Epidermal melanocyte (primary cell): Measurements from ENCODE around the gene KCNC1.

Experiments used
- DNase-seq: peaks from one replicate; pipeline ENCODE4 v3.0.0; 2011; ENCODE audit warnings: low spot score; ENCODE audit not compliant: insufficient read length

KCNC1 gene

GRCh38 chr11:17788084-17788483 lies 53.5 kb downstream of the KCNC1 start:
- no peak for DNase-seq

GRCh38 chr11:17790453-17790852 lies 55.9 kb downstream of the KCNC1 start:
- DNase-seq: no peak

- DNase-seq: no peak
Measured at GRCh38 chr11:17791144-17791543, 56.6 kb downstream of the KCNC1 start.

GRCh38 chr11:17792161-17792560 lies 57.6 kb downstream of the KCNC1 start:
- no peak for DNase-seq

- no peak for DNase-seq
Measured at GRCh38 chr11:17793642-17794170, 59.1 kb downstream of the KCNC1 start.

- DNase-seq: no peak
Measured at GRCh38 chr11:17794981-17795380, 60.4 kb downstream of the KCNC1 start.

- DNase-seq: no peak
Measured at GRCh38 chr11:17796154-17796553, 61.6 kb downstream of the KCNC1 start.

GRCh38 chr11:17798253-17798652 lies 63.7 kb downstream of the KCNC1 start:
- DNase-seq: no peak

GRCh38 chr11:17798716-17799115 lies 64.1 kb downstream of the KCNC1 start:
- DNase-seq: no peak

GRCh38 chr11:17799147-17799546 lies 64.6 kb downstream of the KCNC1 start:
- DNase-seq: no peak

GRCh38 chr11:17801166-17801565 lies 66.6 kb downstream of the KCNC1 start:
- DNase-seq: no peak

- no peak for DNase-seq
Measured at GRCh38 chr11:17802491-17802890, 67.9 kb downstream of the KCNC1 start.

GRCh38 chr11:17803754-17804334 lies 69.3 kb downstream of the KCNC1 start:
- no peak for DNase-seq

- DNase-seq: no peak
Measured at GRCh38 chr11:17805043-17805442, 70.5 kb downstream of the KCNC1 start.

- no peak for DNase-seq
Measured at GRCh38 chr11:17805873-17806272, 71.3 kb downstream of the KCNC1 start.

- peak; percentile 50 for DNase-seq
Measured at GRCh38 chr11:17807034-17807433, 72.5 kb downstream of the KCNC1 start.

- no peak for DNase-seq
Measured at GRCh38 chr11:17810041-17810440, 75.5 kb downstream of the KCNC1 start.

GRCh38 chr11:17810746-17811145 lies 76.2 kb downstream of the KCNC1 start:
- peak; percentile 60 for DNase-seq

GRCh38 chr11:17811352-17811751 lies 76.8 kb downstream of the KCNC1 start:
- DNase-seq: no peak

GRCh38 chr11:17812091-17812864 lies 77.7 kb downstream of the KCNC1 start:
- DNase-seq: no peak

GRCh38 chr11:17812865-17813187 lies 78.2 kb downstream of the KCNC1 start:
- DNase-seq: no peak

- DNase-seq: no peak
Measured at GRCh38 chr11:17813391-17814059, 78.9 kb downstream of the KCNC1 start.
